ENCODE results near the gene KBTBD3.

- TF ChIP-seq CTCF (conservative IDR thresholded peaks at IDR 0.05 in 1 of 2, IDR thresholded peaks at IDR 0.05 in 1 of 2; ENCODE audit: extremely low read depth in 1 of 2, insufficient read depth in 1 of 2, low read depth in 1 of 2, low read length in 2 of 2) (no peak), EZH2 (IDR thresholded peaks at IDR 0.05; ENCODE audit: borderline replicate concordance, low read length) (no peak)
Observed at GRCh38 chr11:106031202-106031810, 45.8 kb downstream of the KBTBD3 start.
